ENCODE data around the gene OSBPL8.

The OSBPL8 gene

GRCh38 chr12:76312315-76312714 is 247.3 kb downstream of the OSBPL8 start:
- no peak for DNase-seq (ENCODE audit: low spot score)

DNA sequence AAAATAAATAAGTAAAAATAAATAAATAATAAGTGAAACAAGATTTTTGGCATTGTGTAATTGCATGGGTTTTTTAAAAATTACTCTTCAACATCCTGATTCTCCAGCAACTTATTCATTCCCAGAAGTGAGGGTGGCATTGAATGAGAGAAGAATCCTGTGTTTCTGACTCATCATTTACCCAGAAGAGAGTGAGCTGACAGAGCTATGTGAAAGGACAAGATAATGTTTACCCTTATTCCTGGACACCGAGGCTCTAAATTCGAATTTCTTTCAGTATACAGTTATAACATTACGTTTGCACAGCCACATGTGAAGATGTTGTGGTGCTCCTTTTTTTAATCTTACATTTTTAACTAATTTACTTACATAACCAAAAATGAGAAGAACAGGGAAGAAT is 247.8 kb downstream of the OSBPL8 start:
- DNase-seq (ENCODE audit: low spot score) = no peak

- DNase-seq (ENCODE audit: low spot score) = no peak
Observed at GRCh38 chr12:76310110-76310509, 249.5 kb downstream of the OSBPL8 start.

- DNase-seq (ENCODE audit: low spot score) = no peak
Observed at GRCh38 chr12:76308866-76309265, 250.7 kb downstream of the OSBPL8 start.

GRCh38 chr12:76307083-76307482 is 252.5 kb downstream of the OSBPL8 start:
- no peak for DNase-seq (ENCODE audit: low spot score)

- no peak for DNase-seq (ENCODE audit: low spot score)
Observed at GRCh38 chr12:76303989-76304460, 255.5 kb downstream of the OSBPL8 start.

DNA sequence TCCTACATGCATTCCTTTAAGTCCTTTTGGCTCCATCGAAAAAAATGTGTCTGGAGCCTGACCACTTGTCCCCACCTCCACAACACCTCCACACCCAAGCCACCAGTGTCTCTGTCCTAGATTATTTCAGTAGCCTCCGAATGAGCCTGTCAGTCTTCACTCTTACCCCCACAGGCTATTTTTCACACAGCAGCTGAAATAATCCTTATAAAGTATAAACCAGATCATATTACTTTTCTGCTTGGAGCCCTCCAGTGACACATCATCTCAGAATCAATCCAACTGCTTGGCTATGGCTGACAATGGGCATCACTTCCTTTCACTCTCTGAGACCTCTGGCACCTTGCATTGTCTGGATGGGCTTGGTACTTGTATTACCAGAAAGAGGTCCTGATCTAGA is 256.2 kb downstream of the OSBPL8 start:
- no peak for DNase-seq (ENCODE audit: low spot score)

Small RNA genes lying within 50 kb of the gene (small RNA-seq; reads per million reads assigned to genes)
- 0 to 0.13 reads per million in 2 experiments for gene RN7SKP172
